ENCODE results near the gene GGTLC2.

GRCh38 chr22:22605074-22605404, 39.4 kb upstream of the GGTLC2 start:
- TF ChIP-seq EZH2 (IDR thresholded peaks at IDR 0.05; ENCODE audit: insufficient read depth, poor library complexity, severe bottlenecking) (no peak), EZH2phosphoT487 (IDR thresholded peaks at IDR 0.05; ENCODE audit: insufficient read depth, low read depth) (no peak)
